SK-N-SH (cell line): ENCODE results near the gene SNAP91.

Experiments
- CTCF ChIP-seq: fragments of 200-600 bp; sonication (generic); IDR thresholded peaks from 2 replicates; pipeline ENCODE4 v1.6.1; 2017; ENCODE audit warnings: antibody characterized with exemption, mild to moderate bottlenecking, moderate library complexity
- EZH2phosphoT487 ChIP-seq: fragments of 200-600 bp; sonication (generic); IDR thresholded peaks from 2 replicates; pipeline ENCODE4 v1.6.1; 2017; ENCODE audit warnings: low read depth, mixed run types, mild to moderate bottlenecking, antibody characterized with exemption, moderate library complexity, borderline replicate concordance
- JUND ChIP-seq: IDR thresholded peaks from 2 replicates; pipeline ENCODE4 v1.4.0; 2012
- MAX ChIP-seq: IDR thresholded peaks from 2 replicates; pipeline ENCODE4 v1.4.0; 2012; ENCODE audit warnings: low read depth
- NFIC ChIP-seq: IDR thresholded peaks from 2 replicates; pipeline ENCODE4 v1.4.0; 2012; ENCODE audit warnings: borderline replicate concordance
- POLR2AphosphoS5 ChIP-seq: IDR thresholded peaks from 2 replicates; pipeline ENCODE4 v1.6.1; 2012; ENCODE audit warnings: low read depth, low read length
- REST ChIP-seq: IDR thresholded peaks from 2 replicates; pipeline ENCODE4 v1.6.1; 2012; ENCODE audit warnings: mild to moderate bottlenecking, low read depth, low read length, moderate library complexity
- RFX5 ChIP-seq: IDR thresholded peaks from 2 replicates; pipeline ENCODE4 v1.6.1; 2012; ENCODE audit warnings: mild to moderate bottlenecking, improper control_type of control experiment, low read length
- SIN3A ChIP-seq: IDR thresholded peaks from 2 replicates; pipeline ENCODE4 v1.6.1; 2012; ENCODE audit warnings: low read depth, mild to moderate bottlenecking, low read length, moderate library complexity, borderline replicate concordance
- SMC3 ChIP-seq: IDR thresholded peaks from 2 replicates; pipeline ENCODE4 v1.6.1; 2012; ENCODE audit warnings: low read depth, low read length, improper control_type of control experiment
- TAF1 ChIP-seq: IDR thresholded peaks from 2 replicates; pipeline ENCODE4 v1.6.1; 2012; ENCODE audit warnings: low read depth, mild to moderate bottlenecking, low read length, moderate library complexity, borderline replicate concordance
- TEAD4 ChIP-seq: IDR thresholded peaks from 2 replicates; pipeline ENCODE4 v1.4.0; 2012; ENCODE audit warnings: mild to moderate bottlenecking, borderline replicate concordance; ENCODE audit not compliant: insufficient read depth
- USF2 ChIP-seq: fragments of 150-350 bp; IDR thresholded peaks from 2 replicates; pipeline ENCODE4 v1.6.1; 2017; ENCODE audit warnings: antibody characterized with exemption, low read length, low read depth, borderline replicate concordance

- TF ChIP-seq CTCF (no peak), REST (no peak), POLR2AphosphoS5 (no peak), JUND (no peak), MAX (no peak), SMC3 (no peak), SIN3A (no peak), EZH2phosphoT487 (no peak), USF2 (no peak), TEAD4 (no peak), TAF1 (no peak), RFX5 (no peak), NFIC (no peak)
Observed at GRCh38 chr6:83613378-83613777, 95.5 kb downstream of the SNAP91 start.
